ENCODE measurements around the gene GNAZ.

- no peak for TF ChIP-seq CTCF (IDR thresholded peaks at IDR 0.05; ENCODE audit: low read depth, low read length, missing input control)
- TF ChIP-seq EGR1 (IDR thresholded peaks at IDR 0.05; ENCODE audit: low read depth in 2 of 2): no peak
- no peak for TF ChIP-seq HNF4A (conservative IDR thresholded peaks at IDR 0.05)
- TF ChIP-seq TAF1 (conservative IDR thresholded peaks at IDR 0.05): no peak
- no peak for TF ChIP-seq JUND (IDR thresholded peaks at IDR 0.05)
- TF ChIP-seq FOXA1 (IDR thresholded peaks at IDR 0.05): no peak
- TF ChIP-seq MAX (IDR thresholded peaks at IDR 0.05): no peak
- no peak for TF ChIP-seq YY1 (IDR thresholded peaks at IDR 0.05)
- TF ChIP-seq HNF4G (IDR thresholded peaks at IDR 0.05): no peak
- no peak for TF ChIP-seq GABPA (IDR thresholded peaks at IDR 0.05 in 1 of 2, conservative IDR thresholded peaks at IDR 0.05 in 1 of 2)
- TF ChIP-seq ATF3 (IDR thresholded peaks at IDR 0.05): no peak
- TF ChIP-seq REST (IDR thresholded peaks at IDR 0.05): no peak
- TF ChIP-seq SP1 (IDR thresholded peaks at IDR 0.05): no peak
- no peak for TF ChIP-seq ZBTB33 (IDR thresholded peaks at IDR 0.05)
Observed at GRCh38 chr22:23068096-23068831, 2.1 kb upstream of the GNAZ start.
